ENCODE results near the gene ZNF532.
A peak's percentile ranks its signal among the peaks of the same experiment; 100 is the strongest.

Gene ZNF532

GRCh38 chr18:58979615-58980014 lies 114.9 kb downstream of the ZNF532 start:
- Histone ChIP-seq H2AK5ac (ENCODE audit: low read depth, low read length) (no peak overlapping the region), H3K18ac (ENCODE audit: low read length) (no peak overlapping the region), H3K36me3 (replicated peaks in 1 of 2; ENCODE audit: control insufficient read depth in 2 of 2, insufficient read depth in 2 of 2, low read length in 2 of 2) (peaks cover 29 to 88% of the 10 kb centered on the region in 2 donors), H3K79me1 (ENCODE audit: low read depth, low read length) (no peaks in the 10 kb centered on the region), H3K9me3 (replicated peaks in 1 of 2; ENCODE audit: control insufficient read depth in 2 of 2, insufficient read depth in 1 of 2, low read depth in 1 of 2, low read length in 2 of 2) (peaks cover 0 to 3% of the 10 kb centered on the region in 2 donors), H3K4me3 (ENCODE audit: low read length in 2 of 2) (no peak overlapping the region), H3K14ac (ENCODE audit: low read length) (no peak overlapping the region), H3K27ac (replicated peaks; ENCODE audit: low read length) (no peak overlapping the region), H3K4me2 (ENCODE audit: insufficient read depth, low read length, poor library complexity, severe bottlenecking) (no peak overlapping the region), H3K4ac (ENCODE audit: low read length) (no peak overlapping the region), H4K8ac (ENCODE audit: low read depth, low read length) (no peak overlapping the region), H2BK5ac (ENCODE audit: low read length) (no peak overlapping the region), H2BK120ac (ENCODE audit: low read depth, low read length) (no peak overlapping the region), H3K9ac (ENCODE audit: low read depth, low read length, poor library complexity) (peak overlapping the region; percentile 54), H2AFZ (ENCODE audit: low read length) (no peak overlapping the region), H3K23ac (ENCODE audit: low read depth, low read length, poor library complexity) (no peak overlapping the region), H2BK15ac (ENCODE audit: low read length) (no peak overlapping the region), H3K27me3 (ENCODE audit: control insufficient read depth in 3 of 3, insufficient read depth in 3 of 3, low read depth in 1 of 3, low read length in 3 of 3) (no peaks in the 10 kb centered on the region), H4K91ac (ENCODE audit: low read depth, low read length, poor library complexity) (no peak overlapping the region), H3K4me1 (ENCODE audit: control insufficient read depth in 2 of 2, insufficient read depth in 1 of 2, low read depth in 1 of 2, low read length in 2 of 2) (peaks cover 0 to 3% of the 10 kb centered on the region in 2 donors), H2BK12ac (ENCODE audit: low read length) (no peak overlapping the region)
- no peak for DNase-seq (ENCODE audit: low spot score)
- no CpG with 5 or more reads among the region's 6 CpGs for WGBS, 2 donors (ENCODE audit: extremely low coverage in 2 of 2, insufficient read length in 2 of 2, insufficient replicate concordance in 1 of 2)

GRCh38 chr18:58980991-58981390 lies 116.3 kb downstream of the ZNF532 start:
- H2AK5ac ChIP-seq (ENCODE audit: low read depth, low read length): no peak overlapping the region
- H2BK5ac ChIP-seq (ENCODE audit: low read length): no peak overlapping the region
- no peak overlapping the region for H2BK12ac ChIP-seq (ENCODE audit: low read length)
- H3K4me2 ChIP-seq (ENCODE audit: insufficient read depth, low read length, poor library complexity, severe bottlenecking): no peak overlapping the region
- WGBS, 2 donors (ENCODE audit: extremely low coverage in 2 of 2, insufficient read length in 2 of 2, insufficient replicate concordance in 1 of 2): no CpG with 5 or more reads among the region's 4 CpGs
- H3K9ac ChIP-seq (ENCODE audit: low read depth, low read length, poor library complexity): no peak overlapping the region
- no peak overlapping the region for H3K18ac ChIP-seq (ENCODE audit: low read length)
- H2BK120ac ChIP-seq (ENCODE audit: low read depth, low read length): no peak overlapping the region
- H4K8ac ChIP-seq (ENCODE audit: low read depth, low read length): no peak overlapping the region
- H3K23ac ChIP-seq (ENCODE audit: low read depth, low read length, poor library complexity): no peak overlapping the region
- peaks cover 0 to 3% of the 10 kb centered on the region in 2 donors for H3K9me3 ChIP-seq (replicated peaks in 1 of 2; ENCODE audit: control insufficient read depth in 2 of 2, insufficient read depth in 1 of 2, low read depth in 1 of 2, low read length in 2 of 2)
- H4K91ac ChIP-seq (ENCODE audit: low read depth, low read length, poor library complexity): no peak overlapping the region
- H3K79me1 ChIP-seq (ENCODE audit: low read depth, low read length): no peaks in the 10 kb centered on the region
- H3K27ac ChIP-seq (replicated peaks; ENCODE audit: low read length): no peak overlapping the region
- no peaks in the 10 kb centered on the region for H3K27me3 ChIP-seq (ENCODE audit: control insufficient read depth in 3 of 3, insufficient read depth in 3 of 3, low read depth in 1 of 3, low read length in 3 of 3)
- no peak overlapping the region for H2AFZ ChIP-seq (ENCODE audit: low read length)
- no peaks in the 10 kb centered on the region for H3K4me1 ChIP-seq (ENCODE audit: control insufficient read depth in 2 of 2, insufficient read depth in 1 of 2, low read depth in 1 of 2, low read length in 2 of 2)
- DNase-seq (ENCODE audit: low spot score): no peak
- peaks cover 29 to 82% of the 10 kb centered on the region in 2 donors for H3K36me3 ChIP-seq (replicated peaks in 1 of 2; ENCODE audit: control insufficient read depth in 2 of 2, insufficient read depth in 2 of 2, low read length in 2 of 2)
- H3K14ac ChIP-seq (ENCODE audit: low read length): no peak overlapping the region
- H2BK15ac ChIP-seq (ENCODE audit: low read length): no peak overlapping the region
- H3K4ac ChIP-seq (ENCODE audit: low read length): no peak overlapping the region
- H3K4me3 ChIP-seq (ENCODE audit: low read length in 2 of 2): no peak overlapping the region

GRCh38 chr18:58983260-58984155 lies 118.8 kb downstream of the ZNF532 start:
- peak overlapping the region; percentile 50 for H3K9ac ChIP-seq (ENCODE audit: low read depth, low read length, poor library complexity)
- DNase-seq (ENCODE audit: low spot score): no peak
- no peak overlapping the region for H3K4me3 ChIP-seq (ENCODE audit: low read length in 2 of 2)
- peaks cover 2% of the 10 kb centered on the region for H3K79me1 ChIP-seq (ENCODE audit: low read depth, low read length)
- no peak overlapping the region for H2AFZ ChIP-seq (ENCODE audit: low read length)
- no peak overlapping the region for H2BK12ac ChIP-seq (ENCODE audit: low read length)
- H3K27ac ChIP-seq (replicated peaks; ENCODE audit: low read length): no peak overlapping the region
- H3K27me3 ChIP-seq (ENCODE audit: control insufficient read depth in 3 of 3, insufficient read depth in 3 of 3, low read depth in 1 of 3, low read length in 3 of 3): no peaks in the 10 kb centered on the region
- H3K23ac ChIP-seq (ENCODE audit: low read depth, low read length, poor library complexity): no peak overlapping the region
- no peak overlapping the region for H3K4me2 ChIP-seq (ENCODE audit: insufficient read depth, low read length, poor library complexity, severe bottlenecking)
- H3K36me3 ChIP-seq (replicated peaks in 1 of 2; ENCODE audit: control insufficient read depth in 2 of 2, insufficient read depth in 2 of 2, low read length in 2 of 2): peaks cover 29 to 72% of the 10 kb centered on the region in 2 donors
- no peak overlapping the region for H4K8ac ChIP-seq (ENCODE audit: low read depth, low read length)
- peaks cover 5 to 6% of the 10 kb centered on the region in 2 donors for H3K9me3 ChIP-seq (replicated peaks in 1 of 2; ENCODE audit: control insufficient read depth in 2 of 2, insufficient read depth in 1 of 2, low read depth in 1 of 2, low read length in 2 of 2)
- peak overlapping the region; percentile 42 for H3K18ac ChIP-seq (ENCODE audit: low read length)
- H2BK5ac ChIP-seq (ENCODE audit: low read length): peak overlapping the region; percentile 78
- no peak overlapping the region for H4K91ac ChIP-seq (ENCODE audit: low read depth, low read length, poor library complexity)
- no peak overlapping the region for H2AK5ac ChIP-seq (ENCODE audit: low read depth, low read length)
- no peak overlapping the region for H2BK120ac ChIP-seq (ENCODE audit: low read depth, low read length)
- H2BK15ac ChIP-seq (ENCODE audit: low read length): no peak overlapping the region
- WGBS, 2 donors (ENCODE audit: extremely low coverage in 2 of 2, insufficient read length in 2 of 2, insufficient replicate concordance in 1 of 2): no CpG with 5 or more reads among the region's 17 CpGs
- H3K4me1 ChIP-seq (ENCODE audit: control insufficient read depth in 2 of 2, insufficient read depth in 1 of 2, low read depth in 1 of 2, low read length in 2 of 2): no peaks in the 10 kb centered on the region
- H3K4ac ChIP-seq (ENCODE audit: low read length): no peak overlapping the region
- no peak overlapping the region for H3K14ac ChIP-seq (ENCODE audit: low read length)

GRCh38 chr18:58988600-58988999 lies 123.9 kb downstream of the ZNF532 start:
- Histone ChIP-seq H3K18ac (ENCODE audit: low read length) (no peak overlapping the region), H4K91ac (ENCODE audit: low read depth, low read length, poor library complexity) (no peak overlapping the region), H3K23ac (ENCODE audit: low read depth, low read length, poor library complexity) (no peak overlapping the region), H2BK15ac (ENCODE audit: low read length) (no peak overlapping the region), H2BK120ac (ENCODE audit: low read depth, low read length) (no peak overlapping the region), H3K9ac (ENCODE audit: low read depth, low read length, poor library complexity) (no peak overlapping the region), H3K27ac (replicated peaks; ENCODE audit: low read length) (no peak overlapping the region), H2BK5ac (ENCODE audit: low read length) (no peak overlapping the region), H3K27me3 (ENCODE audit: control insufficient read depth in 3 of 3, insufficient read depth in 3 of 3, low read depth in 1 of 3, low read length in 3 of 3) (no peaks in the 10 kb centered on the region), H3K4me1 (ENCODE audit: control insufficient read depth in 2 of 2, insufficient read depth in 1 of 2, low read depth in 1 of 2, low read length in 2 of 2) (peaks cover 0 to 1% of the 10 kb centered on the region in 2 donors), H3K4me2 (ENCODE audit: insufficient read depth, low read length, poor library complexity, severe bottlenecking) (no peak overlapping the region), H2AK5ac (ENCODE audit: low read depth, low read length) (no peak overlapping the region), H3K36me3 (replicated peaks in 1 of 2; ENCODE audit: control insufficient read depth in 2 of 2, insufficient read depth in 2 of 2, low read length in 2 of 2) (peaks cover under 1 to 21% of the 10 kb centered on the region in 2 donors), H2AFZ (ENCODE audit: low read length) (no peak overlapping the region), H3K14ac (ENCODE audit: low read length) (no peak overlapping the region), H3K79me1 (ENCODE audit: low read depth, low read length) (peaks cover 2% of the 10 kb centered on the region), H3K9me3 (replicated peaks in 1 of 2; ENCODE audit: control insufficient read depth in 2 of 2, insufficient read depth in 1 of 2, low read depth in 1 of 2, low read length in 2 of 2) (peaks cover 2 to 6% of the 10 kb centered on the region in 2 donors), H3K4me3 (ENCODE audit: low read length in 2 of 2) (no peak overlapping the region), H4K8ac (ENCODE audit: low read depth, low read length) (no peak overlapping the region), H2BK12ac (ENCODE audit: low read length) (no peak overlapping the region), H3K4ac (ENCODE audit: low read length) (no peak overlapping the region)
- WGBS, 2 donors (ENCODE audit: extremely low coverage in 2 of 2, insufficient read length in 2 of 2, insufficient replicate concordance in 1 of 2): no CpG with 5 or more reads among the region's 2 CpGs
- DNase-seq (ENCODE audit: low spot score): no peak
